ENCODE measurements around the gene DVL1.

- TF ChIP-seq CTCF (IDR thresholded peaks at IDR 0.05): no peak
- no peak for TF ChIP-seq POLR2AphosphoS5 (IDR thresholded peaks at IDR 0.05)
- no peak for TF ChIP-seq POLR2A (IDR thresholded peaks at IDR 0.05)
Observed at GRCh38 chr1:1303736-1304135, 45.5 kb downstream of the DVL1 start.

All from sigmoid colon (tissue), 4 donors.